H1 (cell line): ENCODE results near the gene DNAI1. TPM values are rescaled to one million over a fixed set of nuclear protein-coding genes. Genes with fewer than 3 reads are reported as not detected.
A peak's percentile ranks its signal among the peaks of the same experiment; 100 is the strongest.

ENCODE experiments used
- CTCF ChIA-PET: fragments of 300-600 bp; sonication (Branson Sonifier 250); formaldehyde crosslinking; loops from one replicate; lab custom pipeline; 2021; ENCODE audit not compliant: partially characterized antibody; lab: Charles Lee
- POLR2A ChIA-PET: fragments of 300-600 bp; sonication (Branson Sonifier 250); formaldehyde crosslinking; loops from one replicate; lab custom pipeline; 2021; ENCODE audit warnings: inconsistent platforms; ENCODE audit not compliant: partially characterized antibody; lab: Charles Lee
- DNase-seq, 2 experiments: peaks; one replicate each; pipeline versions ENCODE4 v3.0.0 to v3.0.0-alpha.2; 2010 to 2022; ENCODE audit warnings: low spot score in 2 of 2, low read depth in 1 of 2, mixed read lengths in 1 of 2
- FAIRE-seq: peaks from 2 replicates; lab custom pipeline; 2011; peaks lifted over from hg19 to GRCh38; lab: Jason Lieb, UNC
- H2AFZ ChIP-seq: 2 replicates; pipeline ENCODE4 v1.8.1; 2012; ENCODE audit warnings: low read length, inconsistent platforms
- H2AK5ac ChIP-seq: 2 replicates; pipeline ENCODE4 v1.6.1; 2013; ENCODE audit warnings: low read depth, low read length
- H2BK120ac ChIP-seq: replicated peaks from 2 replicates; pipeline ENCODE3; 2013; ENCODE audit warnings: low read depth, low read length, inconsistent platforms
- H2BK12ac ChIP-seq: 2 replicates; pipeline ENCODE4 v1.6.1; 2013; ENCODE audit warnings: low read depth, low read length
- H2BK15ac ChIP-seq: 2 replicates; pipeline ENCODE4 v1.6.1; 2013; ENCODE audit warnings: low read length
- H2BK20ac ChIP-seq: 2 replicates; pipeline ENCODE4 v1.6.1; 2013; ENCODE audit warnings: low read length
- H2BK5ac ChIP-seq: 2 replicates; pipeline ENCODE4 v1.6.1; 2013; ENCODE audit warnings: low read depth, low read length
- H3K14ac ChIP-seq: 2 replicates; pipeline ENCODE4 v1.6.1; 2013; ENCODE audit warnings: inconsistent platforms; ENCODE audit not compliant: insufficient read length
- H3K18ac ChIP-seq: 2 replicates; pipeline ENCODE4 v1.6.1; 2013; ENCODE audit warnings: low read length; ENCODE audit errors: extremely low read depth
- H3K23ac ChIP-seq: 2 replicates; pipeline ENCODE4 v1.6.1; 2013; ENCODE audit warnings: inconsistent platforms; ENCODE audit not compliant: insufficient read length
- H3K23me2 ChIP-seq: 2 replicates; pipeline ENCODE4 v1.6.1; 2013; ENCODE audit warnings: low read depth, low read length
- H3K27ac ChIP-seq: 2 replicates; pipeline ENCODE4 v1.6.1; 2011; ENCODE audit warnings: low read depth, low read length, inconsistent platforms
- H3K27me3 ChIP-seq, 4 experiments: replicated peaks in 1 of 4; 1 replicate in 1 of 4; 2 replicates in 3 of 4; pipeline versions ENCODE4 v1.6.1 to v1.8.1; 2011 to 2013; ENCODE audit warnings: low read length in 3 of 4, mild to moderate bottlenecking in 3 of 4, inconsistent platforms in 2 of 4, mixed read lengths in 2 of 4, moderate library complexity in 1 of 4; ENCODE audit not compliant: control insufficient read depth in 3 of 4, insufficient read depth in 3 of 4; ENCODE audit errors: extremely low read depth in 1 of 4
- H3K36me3 ChIP-seq, 4 experiments: 2 replicates each; pipeline versions ENCODE4 v1.6.1 to v1.8.1; 2011 to 2013; ENCODE audit warnings: mild to moderate bottlenecking in 4 of 4, low read length in 3 of 4, moderate library complexity in 2 of 4, control low read depth in 1 of 4, inconsistent platforms in 1 of 4; ENCODE audit not compliant: insufficient read depth in 4 of 4, control insufficient read depth in 2 of 4
- H3K4ac ChIP-seq: replicated peaks from 2 replicates; pipeline ENCODE3; 2013; ENCODE audit warnings: low read length, low read depth, mixed read lengths, inconsistent platforms; ENCODE audit not compliant: insufficient read length
- H3K4me1 ChIP-seq, 4 experiments: replicated peaks in 1 of 4; 1 replicate in 1 of 4; 2 replicates in 3 of 4; pipeline versions ENCODE4 v1.6.1 to v1.8.1; 2011 to 2013; ENCODE audit warnings: low read length in 3 of 4, inconsistent platforms in 2 of 4, mixed read lengths in 1 of 4; ENCODE audit not compliant: insufficient read depth in 4 of 4, control insufficient read depth in 3 of 4
- H3K4me2 ChIP-seq, 2 experiments: 2 replicates each; pipeline versions ENCODE4 v1.6.1 to v1.8.1; 2011 to 2013; ENCODE audit warnings: low read depth in 2 of 2, low read length in 2 of 2, control low read depth in 1 of 2, inconsistent platforms in 1 of 2, mild to moderate bottlenecking in 1 of 2; ENCODE audit not compliant: insufficient read depth in 1 of 2
- H3K4me3 ChIP-seq, 4 experiments: fragments of 200-600, 300-600 bp in 1 of 4; sonication (generic), shearing (Covaris generic), sonication (Bioruptor Twin) in 1 of 4; 2 replicates each; pipeline versions ENCODE4 v1.5.1 to v1.8.1; 2011 to 2016; ENCODE audit warnings: low read length in 4 of 4, low read depth in 3 of 4, control low read depth in 2 of 4, inconsistent platforms in 2 of 4, mild to moderate bottlenecking in 2 of 4, mixed read lengths in 1 of 4, moderate library complexity in 1 of 4; ENCODE audit not compliant: insufficient read depth in 2 of 4; ENCODE audit errors: extremely low read depth in 1 of 4
- H3K56ac ChIP-seq: replicated peaks from 2 replicates; pipeline ENCODE3; 2013; ENCODE audit warnings: low read depth, mild to moderate bottlenecking, mixed read lengths, low read length, inconsistent platforms; ENCODE audit not compliant: insufficient read length
- H3K79me1 ChIP-seq: 2 replicates; pipeline ENCODE4 v1.6.1; 2013; ENCODE audit warnings: low read depth, low read length, control low read depth
- H3K79me2 ChIP-seq, 2 experiments: 2 replicates each; pipeline versions ENCODE4 v1.6.1 to v1.8.1; 2012 to 2013; ENCODE audit warnings: low read length in 2 of 2, mild to moderate bottlenecking in 2 of 2, inconsistent platforms in 1 of 2; ENCODE audit not compliant: insufficient read depth in 2 of 2, control insufficient read depth in 1 of 2
- H3K9ac ChIP-seq, 4 experiments: replicated peaks in 1 of 4; 1 replicate in 1 of 4; 2 replicates in 3 of 4; pipeline versions ENCODE4 v1.6.1 to v1.8.1; 2011 to 2013; ENCODE audit warnings: low read depth in 3 of 4, low read length in 3 of 4, control low read depth in 2 of 4, mild to moderate bottlenecking in 2 of 4, moderate library complexity in 2 of 4, inconsistent platforms in 1 of 4; ENCODE audit errors: extremely low read depth in 1 of 4
- H3K9me3 ChIP-seq, 2 experiments: 2 replicates each; pipeline versions ENCODE4 v1.6.1 to v1.8.1; 2012 to 2013; ENCODE audit warnings: mild to moderate bottlenecking in 2 of 2, moderate library complexity in 2 of 2, control low read depth in 1 of 2, inconsistent platforms in 1 of 2, low read depth in 1 of 2, low read length in 1 of 2, mixed read lengths in 1 of 2; ENCODE audit not compliant: insufficient read depth in 2 of 2
- H4K20me1 ChIP-seq, 2 experiments: replicated peaks in 1 of 2; 2 replicates each; pipeline versions ENCODE3 to v1.8.1; 2011 to 2013; ENCODE audit warnings: inconsistent platforms in 2 of 2, low read length in 2 of 2, mild to moderate bottlenecking in 1 of 2; ENCODE audit not compliant: insufficient read depth in 2 of 2, control insufficient read depth in 1 of 2
- H4K5ac ChIP-seq: 2 replicates; pipeline ENCODE4 v1.6.1; 2013; ENCODE audit warnings: low read length, low read depth, mixed read lengths, inconsistent platforms; ENCODE audit not compliant: insufficient read length
- H4K8ac ChIP-seq: 2 replicates; pipeline ENCODE4 v1.8.0; 2013; ENCODE audit warnings: mild to moderate bottlenecking, moderate library complexity, low read length, inconsistent platforms; ENCODE audit not compliant: insufficient read depth; ENCODE audit errors: extremely low read depth
- H4K91ac ChIP-seq: replicated peaks from 2 replicates; pipeline ENCODE3; 2013; ENCODE audit warnings: low read length, mixed read lengths, inconsistent platforms; ENCODE audit not compliant: insufficient read length
- EGR1 ChIP-seq: IDR thresholded peaks from 2 replicates; pipeline ENCODE4 v1.6.1; 2011; ENCODE audit warnings: low read depth, low read length, borderline replicate concordance
- MAX ChIP-seq: IDR thresholded peaks from 2 replicates; pipeline ENCODE4 v1.6.1; 2012; ENCODE audit warnings: inconsistent platforms
- SIN3A ChIP-seq, 2 experiments: IDR thresholded peaks in 1 of 2; conservative IDR thresholded peaks in 1 of 2; 2 replicates each; pipeline ENCODE4 v1.6.1; 2011 to 2012; ENCODE audit warnings: low read length in 2 of 2, improper control_type of control experiment in 1 of 2, low read depth in 1 of 2, mild to moderate bottlenecking in 1 of 2
- TEAD4 ChIP-seq: IDR thresholded peaks from 2 replicates; pipeline ENCODE4 v1.6.1; 2012; ENCODE audit warnings: low read depth, low read length, inconsistent platforms, mixed read lengths
- USF2 ChIP-seq: IDR thresholded peaks from 2 replicates; pipeline ENCODE4 v1.6.1; 2011; ENCODE audit warnings: low read length, improper control_type of control experiment
- WGBS, 2 experiments: shearing (Covaris generic) in 1 of 2; methylation state at CpG; one replicate each; pipeline versions ENCODE4 v1.1.6 to v1.1.7; 2013 to 2015; ENCODE audit warnings: low lambda C conversion rate in 2 of 2, mixed read lengths in 2 of 2, inconsistent platforms in 1 of 2, low coverage in 1 of 2, missing lambda C conversion rate in 1 of 2; ENCODE audit not compliant: insufficient replicate concordance in 2 of 2, insufficient coverage in 1 of 2, insufficient read length in 1 of 2; ENCODE audit errors: extremely low coverage in 1 of 2, missing lambda C conversion rate in 1 of 2; 5-methylcytosine and 5-hydroxymethylcytosine counted together
- polyA plus RNA-seq, 7 experiments: library from polyadenylated mRNA; depleted of rRNA in 3 of 7; stranded (reverse) in 5 of 7; unstranded in 2 of 7; fragments of >200 nt in 5 of 7; fragments of 200-250 nt in 2 of 7; gene quantifications; 1 replicate in 5 of 7; 2 replicates in 1 of 7; 4 replicates in 1 of 7; pipeline versions ENCODE4 v1.2.1 to v1.2.3, GENCODE V29; 2011 to 2013; ENCODE audit warnings: missing spikeins in 2 of 7, mixed read lengths in 2 of 7
- total RNA-seq: library from RNA; stranded (reverse); fragmentation: NEBNext Ultra II Directional; extraction: Animal tissue kit (Norgen Biotek cat#: 25700); gene quantifications from 2 replicates; pipeline ENCODE4 v1.2.1, GENCODE V29; 2021

The DNAI1 gene
- total and polyA plus RNA-seq, 2 of the 8 experiments (the other 6 are each of a cell fraction or from before 2014, with no cell fraction given): 0.37 to 0.54 TPM

GRCh38 chr9:34546834-34547827 is 88.5 kb downstream of the DNAI1 start:
- Histone ChIP-seq H3K36me3 (no peaks in the 10 kb centered on the region), H3K4me1 (peaks cover 0 to 2% (median 0%) of the 10 kb centered on the region in 4 experiments; a peak in 1 of 7 replicates), H2BK20ac (no peak overlapping the region), H3K4me2 (no peak overlapping the region), H3K9me3 (no peaks in the 10 kb centered on the region), H2BK12ac (no peak overlapping the region), H2AFZ (no peak overlapping the region), H2AK5ac (no peak overlapping the region), H4K20me1 (peaks cover 1 to 5% of the 10 kb centered on the region in 2 experiments), H4K8ac (peak overlapping the region; percentile 3; the same call in 1 of the 2 replicates), H2BK120ac (no peak overlapping the region), H3K23ac (no peak overlapping the region), H3K27ac (no peak overlapping the region), H2BK15ac (peak overlapping the region; percentile 14; the same call in 1 of the 2 replicates), H3K9ac (no peak overlapping the region; a peak in 1 of 7 replicates), H3K79me2 (no peaks in the 10 kb centered on the region), H4K5ac (no peak overlapping the region), H4K91ac (no peak overlapping the region), H3K18ac (no peak overlapping the region), H3K14ac (no peak overlapping the region), H3K4ac (no peak overlapping the region), H3K56ac (no peak overlapping the region), H3K4me3 (no peak overlapping the region), H3K27me3 (peaks cover 0 to 10% (median 4%) of the 10 kb centered on the region in 4 experiments; a peak in 5 of 7 replicates), H2BK5ac (no peak overlapping the region), H3K79me1 (no peaks in the 10 kb centered on the region), H3K23me2 (no peaks in the 10 kb centered on the region)
- ChIA-PET POLR2A (interaction anchor here (0.9 to 1.4 kb wide), 3 partner anchors 8 to 100 kb away, joined by 3 read pairs; no protein-coding TSS in a partner anchor), CTCF (interaction anchor here (0.6 to 9.4 kb wide), 69 partner anchors 8 to 313 kb away, joined by 3 to 157 read pairs (median 5); partner anchors contain the start of genes ARID3C, CNTFR, ENHO and RPP25L)
- WGBS, 2 experiments: 73% methylated on average over 16 of the region's 16 CpGs; no CpG with 5 or more reads in 1 of the 2 experiments
- peak; percentile 47 to 93 for DNase-seq
- peak; percentile 85 for FAIRE-seq
- TF ChIP-seq USF2: peak; percentile 46; the same call in 1 of the 2 replicates
- 0 out of 2 replicates have a peak, but pooled peaks have one; percentile 36 for TF ChIP-seq TEAD4
- peak in 1 of 2 experiments; percentile 66; a peak in 2 of 4 replicates for TF ChIP-seq SIN3A (conservative IDR thresholded peaks at IDR 0.05 in 1 of 2, IDR thresholded peaks at IDR 0.05 in 1 of 2; ENCODE audit: low read depth in 1 of 2, low read length in 2 of 2)
- peak; percentile 67 for TF ChIP-seq MAX
- no peak for TF ChIP-seq EGR1
